Neural crest cell (in vitro differentiated cells): ENCODE data around the gene MGAT3. TPM values are rescaled to one million over a fixed set of nuclear protein-coding genes. Genes with fewer than 3 reads are reported as not detected.
A peak's percentile ranks its signal among the peaks of the same experiment; 100 is the strongest.

ENCODE experiments used
- DNase-seq: peaks from one replicate; pipeline ENCODE4 v3.0.0; 2021; ENCODE audit warnings: low read depth, mixed read lengths, low spot score
- H3K27ac Mint-ChIP-seq: one replicate; pipeline ENCODE4 v1.8.0; 2021; ENCODE audit warnings: mild to moderate bottlenecking, mixed read lengths; ENCODE audit not compliant: unreplicated experiment
- H3K27me3 Mint-ChIP-seq: 2 replicates; pipeline ENCODE4 v1.8.0; 2021; ENCODE audit warnings: low read depth, mild to moderate bottlenecking, mixed read lengths
- H3K36me3 Mint-ChIP-seq: 2 replicates; pipeline ENCODE4 v1.8.0; 2021; ENCODE audit warnings: low read depth, mild to moderate bottlenecking, mixed read lengths
- H3K4me1 Mint-ChIP-seq: 2 replicates; pipeline ENCODE4 v1.8.0; 2021; ENCODE audit warnings: mixed read lengths
- H3K4me3 Mint-ChIP-seq: one replicate; pipeline ENCODE4 v1.8.0; 2021; ENCODE audit warnings: mild to moderate bottlenecking, mixed read lengths
- H3K9me3 Mint-ChIP-seq: 2 replicates; pipeline ENCODE4 v1.8.0; 2021; ENCODE audit warnings: mixed read lengths
- total RNA-seq: library from RNA; stranded (reverse); gene quantifications from 2 replicates; pipeline ENCODE4 v1.2.1, GENCODE V29; 2021
- TF ChIP-seq, protein P1 (sequence below): fragments of 200-600 bp; sonication (generic); conservative IDR thresholded peaks from 2 replicates; pipeline ENCODE4 v1.5.0; 2021; ENCODE audit warnings: antibody characterized with exemption, mild to moderate bottlenecking

The MGAT3 gene
- total RNA-seq, 1 donor from 2014 or later: 20.3 TPM

DNA sequence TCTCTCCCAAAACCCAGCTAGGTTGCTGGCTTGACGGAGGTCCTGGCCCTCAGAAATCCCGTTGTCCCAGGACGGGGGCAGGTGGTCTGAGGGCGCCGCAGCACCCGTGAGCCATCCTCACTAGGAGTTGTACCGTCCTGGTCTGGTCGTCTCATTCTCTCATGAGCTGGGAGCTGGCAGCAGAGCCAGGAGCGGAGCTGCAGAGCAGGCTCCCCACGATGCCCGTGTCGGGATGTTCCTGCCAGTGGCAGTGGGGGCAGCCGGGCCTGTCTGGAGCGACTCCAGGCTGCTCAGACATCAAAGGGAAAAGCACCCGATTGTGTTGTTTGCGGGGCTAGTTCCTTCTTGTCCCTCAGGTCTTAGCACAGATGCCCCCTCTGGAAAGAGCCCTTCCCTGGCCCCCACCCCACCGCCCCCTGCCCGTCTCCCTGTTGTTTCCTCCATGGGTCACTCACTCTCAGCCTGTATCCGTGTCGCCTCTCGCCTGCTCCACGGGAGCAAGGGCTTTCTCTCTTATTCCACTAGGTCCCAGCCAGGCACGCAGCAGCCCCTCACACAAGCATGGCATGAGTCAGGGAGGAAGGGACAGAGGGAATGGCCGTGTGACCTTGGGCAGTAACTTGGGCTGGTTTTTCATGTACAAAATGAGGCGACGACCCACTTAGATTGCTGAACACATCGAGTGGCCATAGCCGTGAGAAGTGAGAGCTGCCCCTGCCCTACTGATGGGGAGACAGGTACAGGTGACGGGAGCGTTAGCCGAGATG, 23.2 kb upstream of the MGAT3 start:
- no peaks in the 10 kb centered on the region for H3K9me3 Mint-ChIP-seq
- peak overlapping the region; percentile 71 for H3K27ac Mint-ChIP-seq
- peaks cover 25% of the 10 kb centered on the region for H3K4me1 Mint-ChIP-seq
- DNase-seq: no peak
- TF ChIP-seq, protein P1, sequence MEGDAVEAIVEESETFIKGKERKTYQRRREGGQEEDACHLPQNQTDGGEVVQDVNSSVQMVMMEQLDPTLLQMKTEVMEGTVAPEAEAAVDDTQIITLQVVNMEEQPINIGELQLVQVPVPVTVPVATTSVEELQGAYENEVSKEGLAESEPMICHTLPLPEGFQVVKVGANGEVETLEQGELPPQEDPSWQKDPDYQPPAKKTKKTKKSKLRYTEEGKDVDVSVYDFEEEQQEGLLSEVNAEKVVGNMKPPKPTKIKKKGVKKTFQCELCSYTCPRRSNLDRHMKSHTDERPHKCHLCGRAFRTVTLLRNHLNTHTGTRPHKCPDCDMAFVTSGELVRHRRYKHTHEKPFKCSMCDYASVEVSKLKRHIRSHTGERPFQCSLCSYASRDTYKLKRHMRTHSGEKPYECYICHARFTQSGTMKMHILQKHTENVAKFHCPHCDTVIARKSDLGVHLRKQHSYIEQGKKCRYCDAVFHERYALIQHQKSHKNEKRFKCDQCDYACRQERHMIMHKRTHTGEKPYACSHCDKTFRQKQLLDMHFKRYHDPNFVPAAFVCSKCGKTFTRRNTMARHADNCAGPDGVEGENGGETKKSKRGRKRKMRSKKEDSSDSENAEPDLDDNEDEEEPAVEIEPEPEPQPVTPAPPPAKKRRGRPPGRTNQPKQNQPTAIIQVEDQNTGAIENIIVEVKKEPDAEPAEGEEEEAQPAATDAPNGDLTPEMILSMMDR: no peak
- no peaks in the 10 kb centered on the region for H3K36me3 Mint-ChIP-seq
- H3K27me3 Mint-ChIP-seq: peaks cover 3% of the 10 kb centered on the region
- H3K4me3 Mint-ChIP-seq: no peak overlapping the region

GRCh38 chr22:39434243-39434653, 22.6 kb upstream of the MGAT3 start:
- Mint-ChIP-seq H3K27me3 (peaks cover 9% of the 10 kb centered on the region), H3K4me1 (peaks cover 25% of the 10 kb centered on the region), H3K36me3 (no peaks in the 10 kb centered on the region), H3K27ac (no peak overlapping the region), H3K4me3 (no peak overlapping the region), H3K9me3 (no peaks in the 10 kb centered on the region)
- TF ChIP-seq, protein P1: no peak
- no peak for DNase-seq

DNA sequence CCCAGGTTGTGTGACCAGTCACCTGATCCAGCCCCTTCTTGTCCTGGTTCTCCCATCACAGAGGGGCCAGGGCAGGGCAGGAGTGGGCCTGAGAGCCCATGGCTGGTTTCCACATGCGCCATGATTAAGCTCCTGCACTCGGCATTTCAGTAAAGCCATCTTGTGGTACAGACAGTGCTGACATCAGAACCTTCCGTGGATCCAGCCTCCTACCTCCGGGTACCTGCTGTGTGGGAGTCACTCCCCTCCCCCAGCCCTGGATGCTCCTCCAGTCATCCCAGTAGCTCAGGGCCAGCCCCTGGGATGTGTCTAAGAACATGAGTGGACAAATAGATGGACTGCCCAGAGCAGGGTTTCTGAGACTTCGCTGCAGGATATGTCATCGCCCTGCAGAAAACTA, 22.1 kb upstream of the MGAT3 start:
- TF ChIP-seq, protein P1: no peak
- no peaks in the 10 kb centered on the region for H3K36me3 Mint-ChIP-seq
- H3K27me3 Mint-ChIP-seq: peaks cover 12% of the 10 kb centered on the region
- no peaks in the 10 kb centered on the region for H3K9me3 Mint-ChIP-seq
- no peak for DNase-seq
- H3K4me3 Mint-ChIP-seq: no peak overlapping the region
- no peak overlapping the region for H3K27ac Mint-ChIP-seq
- peaks cover 24% of the 10 kb centered on the region for H3K4me1 Mint-ChIP-seq

DNA sequence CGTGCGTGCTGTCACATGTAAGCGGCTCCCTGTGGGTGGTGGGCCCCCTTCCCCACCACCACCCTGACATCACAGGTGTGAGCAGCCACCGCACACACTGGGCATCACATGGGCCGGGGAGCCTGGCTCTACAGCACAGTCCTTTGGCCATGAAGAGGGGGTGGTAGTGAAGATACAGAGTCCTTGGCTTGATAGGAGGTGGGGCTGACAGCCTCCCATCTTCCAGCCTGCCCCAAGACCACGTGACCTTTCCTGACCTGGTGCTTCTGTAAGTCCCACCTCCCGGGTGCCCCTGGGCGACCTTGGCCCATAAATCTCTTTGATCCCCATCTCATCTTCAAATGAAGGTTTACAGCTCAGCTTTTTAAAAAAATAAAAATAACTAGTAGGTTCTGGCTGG, 21.2 kb upstream of the MGAT3 start:
- H3K4me1 Mint-ChIP-seq: peaks cover 19% of the 10 kb centered on the region
- no peaks in the 10 kb centered on the region for H3K36me3 Mint-ChIP-seq
- no peak overlapping the region for H3K4me3 Mint-ChIP-seq
- no peaks in the 10 kb centered on the region for H3K9me3 Mint-ChIP-seq
- DNase-seq: no peak
- H3K27me3 Mint-ChIP-seq: peaks cover 12% of the 10 kb centered on the region
- H3K27ac Mint-ChIP-seq: no peak overlapping the region
- TF ChIP-seq, protein P1: no peak

- Mint-ChIP-seq H3K4me1 (peaks cover 5% of the 10 kb centered on the region), H3K27me3 (peaks cover 12% of the 10 kb centered on the region), H3K4me3 (no peak overlapping the region), H3K36me3 (no peaks in the 10 kb centered on the region), H3K27ac (no peak overlapping the region), H3K9me3 (no peaks in the 10 kb centered on the region)
- DNase-seq: no peak
- TF ChIP-seq, protein P1: no peak
Observed at GRCh38 chr22:39437791-39438704, 18.8 kb upstream of the MGAT3 start.
